T-helper 2 cell (primary cell): Measurements from ENCODE around the gene MCCD1.

Source experiments
- DNase-seq, 5 experiments: peaks; one replicate each; pipeline versions ENCODE4 v3.0.0 to v3.0.0-alpha.2; 2012 to 2022

MCCD1 gene

GRCh38 chr6:31513456-31514165 lies 15.2 kb upstream of the MCCD1 start:
- no peak for DNase-seq

GRCh38 chr6:31521835-31522234 lies 6.9 kb upstream of the MCCD1 start:
- no peak for DNase-seq

GRCh38 chr6:31525553-31525931 lies 3.2 kb upstream of the MCCD1 start:
- DNase-seq: no peak

DNA sequence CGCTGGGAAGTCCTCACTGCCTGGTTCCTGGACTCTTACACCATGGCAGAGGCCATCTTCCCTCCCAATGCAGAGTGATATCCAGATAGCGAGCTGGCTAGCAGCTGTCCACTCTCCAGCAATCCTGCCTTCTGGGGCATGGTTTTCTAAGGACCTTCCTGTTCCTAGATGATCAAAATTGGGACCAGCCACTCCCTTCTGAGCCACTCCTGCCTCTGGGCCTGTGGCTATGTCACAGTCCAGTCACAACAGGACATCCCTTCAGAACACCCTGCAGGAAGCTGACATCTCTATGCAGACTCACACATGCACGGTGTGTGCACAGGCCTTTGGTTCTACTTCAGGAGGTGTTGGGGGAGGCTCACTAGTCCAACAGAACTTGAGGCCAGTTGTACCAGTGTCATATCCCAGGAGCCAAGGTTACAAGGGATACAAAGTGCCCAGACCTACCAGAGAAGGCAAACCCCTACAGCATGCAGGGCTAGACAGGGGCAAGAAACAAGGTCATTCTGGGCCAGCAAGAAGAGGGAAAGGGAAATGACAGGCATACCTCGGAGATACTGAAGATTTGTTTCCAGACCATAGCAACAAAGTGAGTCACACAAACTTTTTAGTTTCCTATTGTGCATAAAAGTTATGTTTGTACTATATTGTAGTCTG lies 2.7 kb upstream of the MCCD1 start:
- DNase-seq: no peak

DNA sequence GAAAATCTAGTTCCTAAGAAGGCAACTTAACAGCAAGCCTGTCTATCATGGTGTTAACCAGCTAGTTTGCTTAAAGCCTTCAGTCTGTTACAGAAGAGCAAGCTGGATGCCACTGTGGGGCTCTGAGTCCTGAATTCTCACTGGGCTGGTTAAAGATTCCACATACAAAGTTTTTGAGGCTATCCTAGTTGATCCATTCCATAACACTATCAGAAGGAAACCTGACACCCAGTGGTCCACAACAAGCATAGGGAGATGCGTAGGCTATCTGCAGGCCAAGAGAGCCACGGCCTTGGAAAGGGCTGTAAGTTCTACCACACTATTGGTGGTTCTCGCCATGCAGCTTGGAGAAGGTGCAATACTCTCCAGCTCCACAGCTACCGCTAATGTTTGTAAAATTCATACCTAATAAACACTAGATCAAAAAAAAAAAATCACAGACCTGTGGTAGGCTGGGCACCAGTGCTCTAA lies 420 bp upstream of the MCCD1 start:
- no peak for DNase-seq

DNA sequence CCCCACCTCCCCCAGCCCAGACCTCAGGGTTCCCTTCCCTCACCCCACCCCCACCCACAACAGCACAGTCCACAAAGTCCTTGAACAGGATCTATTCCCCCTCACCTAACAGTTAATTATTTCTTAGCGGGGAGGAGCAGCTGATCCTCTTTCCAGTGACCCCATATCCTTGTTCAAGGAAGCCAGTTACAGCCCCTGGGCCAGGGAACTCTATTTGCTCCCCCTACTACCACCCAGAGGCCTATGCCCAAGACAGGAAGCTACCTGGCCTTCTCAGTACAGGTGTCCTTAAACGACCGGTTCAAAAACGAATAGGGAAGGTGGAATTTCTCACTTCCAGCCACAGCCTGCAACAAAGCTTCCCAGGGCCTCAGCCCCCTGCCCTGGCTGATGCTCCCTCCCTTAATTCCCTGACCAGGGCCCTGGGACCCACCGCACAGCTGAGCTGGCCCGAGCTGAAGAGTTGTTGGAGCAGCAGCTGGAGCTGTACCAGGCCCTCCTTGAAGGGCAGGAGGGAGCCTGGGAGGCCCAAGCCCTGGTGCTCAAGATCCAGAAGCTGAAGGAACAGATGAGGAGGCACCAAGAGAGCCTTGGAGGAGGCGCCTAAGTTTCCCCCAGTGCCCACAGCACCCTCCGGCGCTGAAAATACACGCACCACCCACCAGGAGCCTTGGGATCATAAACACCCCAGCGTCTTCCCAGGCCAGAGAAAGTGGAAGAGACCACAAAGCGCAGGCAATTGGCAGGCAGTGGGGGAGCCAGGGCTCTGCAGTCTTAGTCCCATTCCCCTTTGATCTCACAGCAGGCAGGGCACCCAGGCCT lies 778 bp downstream of the MCCD1 start:
- DNase-seq: no peak

DNA sequence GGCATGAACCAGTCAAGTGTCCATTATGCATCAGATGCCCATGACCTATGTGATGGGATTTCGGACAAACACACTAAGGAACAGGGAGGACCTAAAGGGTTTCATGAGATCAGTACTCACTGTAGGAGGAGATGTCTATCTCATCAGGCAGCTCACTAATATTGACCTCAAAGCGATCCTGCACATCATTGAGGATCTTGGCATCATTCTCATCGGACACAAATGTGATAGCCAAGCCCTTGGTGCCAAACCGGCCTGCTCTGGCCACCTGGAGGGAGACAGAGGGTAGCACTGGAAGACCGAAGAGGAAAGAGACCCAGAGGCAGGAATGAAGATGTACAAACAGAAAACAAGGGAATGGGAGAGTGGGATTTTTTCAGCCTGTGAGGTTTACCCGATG lies 1.9 kb downstream of the MCCD1 start:
- DNase-seq: no peak

- DNase-seq: no peak
Observed at GRCh38 chr6:31531162-31531561, 2.4 kb downstream of the MCCD1 start.

GRCh38 chr6:31531771-31532643 lies 3.2 kb downstream of the MCCD1 start:
- DNase-seq: no peak

DNA sequence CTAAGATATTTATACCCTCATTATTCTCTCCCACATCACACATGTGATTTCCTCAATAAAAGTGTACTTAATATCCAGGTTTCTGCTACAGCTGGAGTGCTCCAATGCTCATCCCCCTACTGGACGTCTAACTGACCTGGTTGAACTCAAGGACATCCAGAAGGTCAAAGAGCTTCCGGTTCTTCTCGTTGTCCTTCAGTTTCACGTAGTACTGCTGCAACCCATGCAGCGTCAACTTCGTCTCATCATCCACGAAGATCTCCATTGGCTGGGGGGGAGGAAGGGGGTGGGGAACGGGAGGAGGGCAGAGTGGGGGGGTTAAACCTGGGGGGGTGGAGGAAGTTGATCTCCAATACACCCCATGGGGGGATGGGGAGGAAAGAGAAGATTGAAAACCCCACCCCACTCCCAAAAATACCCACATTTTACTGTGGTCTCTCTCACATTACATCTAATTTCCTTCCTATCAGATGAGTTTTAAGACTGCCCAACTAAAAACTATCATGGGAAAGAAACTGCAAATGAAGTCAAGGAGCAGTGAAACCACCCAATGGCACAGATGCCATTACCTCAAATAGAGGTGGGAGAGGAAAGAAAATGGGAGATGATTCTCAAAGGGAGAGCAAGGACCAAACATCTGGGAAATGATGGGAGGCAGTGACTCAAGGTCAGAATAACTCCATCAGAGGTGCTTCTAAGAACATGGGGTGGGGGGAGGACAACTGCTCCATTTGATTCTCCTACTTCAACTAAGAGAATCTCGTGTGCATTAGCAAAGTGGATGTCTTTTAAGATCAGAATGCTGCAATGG lies 4.1 kb downstream of the MCCD1 start:
- DNase-seq: no peak

DNA sequence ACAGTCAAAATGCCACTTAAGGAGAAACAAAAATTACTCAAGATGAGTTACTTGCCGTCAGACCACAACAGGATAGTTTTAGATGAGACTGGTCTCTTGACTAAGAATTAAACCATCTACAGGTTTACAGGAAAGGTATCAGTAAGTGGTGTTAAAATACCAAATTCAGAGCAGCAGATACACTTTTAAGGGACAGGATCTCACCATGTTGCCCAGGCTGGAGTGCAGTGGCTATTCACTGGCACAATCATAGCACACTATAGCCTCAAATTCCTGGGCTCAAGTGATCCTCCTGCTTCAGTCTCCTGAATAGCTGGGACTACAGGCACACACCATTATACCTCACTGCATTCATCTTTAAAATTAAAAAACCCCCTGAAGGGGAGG lies 4.7 kb downstream of the MCCD1 start:
- no peak for DNase-seq

GRCh38 chr6:31534011-31534410 lies 5.2 kb downstream of the MCCD1 start:
- DNase-seq: no peak

DNA sequence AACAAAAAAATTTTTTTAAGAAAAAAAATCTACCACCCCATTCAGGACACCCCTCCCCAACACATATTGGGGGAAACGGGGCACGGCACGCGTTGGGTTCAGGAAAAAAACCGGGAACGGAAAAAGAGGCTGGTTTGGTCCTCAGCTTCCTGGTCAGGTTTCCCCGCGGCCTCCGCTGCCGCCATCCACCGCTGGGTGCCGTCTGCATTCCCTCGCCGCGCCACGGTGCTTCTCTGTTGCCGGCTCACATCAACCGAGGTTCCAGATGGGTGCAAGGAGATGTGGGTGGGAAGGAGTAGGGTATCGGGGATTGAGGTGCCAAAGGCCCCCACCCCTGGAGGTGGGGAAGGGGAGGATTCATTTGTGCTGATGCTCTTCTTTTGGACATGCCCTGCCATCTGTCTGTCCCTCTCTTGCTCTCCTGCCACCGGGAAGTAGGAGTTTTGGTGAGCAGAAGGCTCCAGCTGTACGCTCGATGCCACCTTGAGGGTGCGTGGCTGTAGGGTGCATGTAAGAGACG lies 5.8 kb downstream of the MCCD1 start:
- no peak for DNase-seq

DNA sequence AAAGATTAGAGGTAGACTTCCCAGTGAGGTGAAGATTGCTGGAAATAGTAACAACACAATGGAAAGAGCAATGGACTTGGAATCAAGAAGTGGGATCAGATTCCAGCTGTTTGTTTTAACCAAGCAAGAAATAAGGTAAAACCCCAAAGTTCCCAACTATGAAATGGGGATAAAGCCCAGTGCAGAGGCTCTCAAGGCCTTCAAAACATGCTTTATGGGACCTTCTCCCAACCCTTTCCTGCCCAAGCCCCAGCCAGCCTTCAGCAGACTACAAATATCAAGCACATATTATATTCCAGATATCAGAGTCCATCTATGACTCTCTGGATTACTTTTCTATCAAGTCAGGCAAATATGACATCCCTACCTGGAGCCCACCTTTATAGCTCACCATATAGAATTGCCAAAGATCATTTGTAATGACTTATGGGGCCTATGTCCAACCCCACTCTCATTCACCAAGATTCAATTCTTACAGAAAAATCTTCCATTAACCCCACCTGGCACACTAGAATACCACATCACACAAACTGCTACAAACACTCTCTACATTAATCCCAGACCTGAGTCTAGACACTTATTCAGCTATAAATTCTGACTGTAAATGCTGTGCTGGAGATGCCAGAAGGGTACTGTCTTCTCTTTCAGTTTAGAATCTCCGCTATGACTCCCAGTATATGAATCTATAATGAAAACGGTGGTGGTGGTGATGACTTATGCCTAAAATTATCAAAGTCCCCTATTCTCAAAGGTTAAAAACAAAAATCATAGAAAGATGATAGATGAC lies 7.0 kb downstream of the MCCD1 start:
- DNase-seq: no peak

GRCh38 chr6:31538805-31539400 lies 10.1 kb downstream of the MCCD1 start:
- DNase-seq: no peak

DNA sequence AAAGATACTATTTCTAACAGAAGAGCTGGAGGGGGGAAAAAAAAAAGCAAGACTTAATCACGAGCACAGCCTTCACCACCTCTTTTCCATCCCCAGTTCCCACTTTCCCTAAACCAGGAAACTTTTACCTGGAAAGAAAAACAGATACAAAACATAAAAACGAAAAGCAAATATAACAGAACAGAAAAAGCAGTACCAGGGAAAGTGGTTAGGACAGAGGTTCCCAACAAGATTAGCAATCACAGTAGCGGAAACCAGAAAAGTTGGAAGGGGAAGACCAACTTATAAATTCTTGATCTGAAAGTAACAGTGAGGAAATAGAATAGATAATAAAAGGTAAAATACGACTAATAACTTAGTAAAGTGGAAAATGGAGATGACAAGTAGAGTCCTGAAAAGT lies 11.9 kb downstream of the MCCD1 start:
- no peak for DNase-seq

GRCh38 chr6:31541059-31541657 lies 12.4 kb downstream of the MCCD1 start:
- DNase-seq: peak in 4 of 5 experiments; percentile 35 to 87 (median 71)

- DNase-seq: peak; percentile 81 to 98 (median 92)
Observed at GRCh38 chr6:31541658-31542521, 13.1 kb downstream of the MCCD1 start, which contains the start of gene DDX39B. Gene DDX39B (minus strand): TSS chr6:31542003. CDS start chr6:31540532, 1,471 bp downstream.

- DNase-seq: no peak
Observed at GRCh38 chr6:31543639-31544038, 14.9 kb downstream of the MCCD1 start.
